ENCODE data around the gene C16orf74.

Gene C16orf74

DNA sequence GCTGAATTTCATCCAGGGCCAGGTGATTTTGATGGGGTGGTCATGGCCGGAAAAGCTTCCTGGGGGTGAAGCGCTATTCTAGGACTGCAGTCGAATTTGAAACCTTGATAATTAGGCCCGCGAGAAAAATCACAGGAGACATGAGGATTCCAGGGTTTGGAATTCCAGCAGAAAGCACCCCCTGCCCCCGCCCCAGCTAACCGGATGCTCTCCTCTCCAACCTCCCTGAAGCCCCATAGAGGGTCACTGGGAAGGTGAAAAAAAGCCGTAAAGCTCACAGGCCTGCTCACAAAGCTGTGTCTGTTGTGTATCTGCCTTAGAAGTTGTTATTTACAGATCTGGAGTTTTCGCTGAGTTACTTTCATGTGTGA is 61.0 kb downstream of the C16orf74 start:
- no peak for DNase-seq

DNA sequence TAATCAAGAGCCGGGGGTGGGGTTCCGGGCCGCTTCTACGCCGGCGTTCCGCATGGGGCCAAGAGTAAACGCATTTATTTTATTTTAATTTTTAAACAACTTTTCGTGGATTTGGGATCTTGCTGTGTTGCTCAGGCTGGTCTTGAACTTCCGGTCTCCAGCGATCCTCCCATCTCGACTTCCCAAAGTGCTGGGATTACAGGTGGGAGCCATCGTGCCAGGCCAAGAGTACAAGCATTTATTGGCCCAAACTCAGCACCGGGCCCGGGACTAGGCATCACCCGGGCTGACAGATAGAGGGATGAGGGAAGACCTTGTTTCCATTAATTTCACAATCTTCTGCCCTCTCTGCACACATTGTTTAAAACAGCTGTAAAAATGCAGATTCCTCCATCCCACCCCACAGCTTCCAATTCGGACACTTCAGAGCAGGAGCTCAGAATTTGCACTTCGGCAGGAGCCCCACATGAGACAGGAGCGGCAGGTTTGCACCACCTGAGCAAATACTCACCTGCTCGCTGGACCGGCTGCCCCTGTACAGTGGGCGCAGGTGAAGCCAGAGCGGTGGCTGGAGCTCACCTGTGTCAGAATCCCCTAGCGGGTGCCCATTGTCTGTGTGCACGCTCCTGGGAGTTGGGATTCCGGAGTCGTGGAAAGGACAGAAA is 61.5 kb downstream of the C16orf74 start:
- no peak for DNase-seq

DNA sequence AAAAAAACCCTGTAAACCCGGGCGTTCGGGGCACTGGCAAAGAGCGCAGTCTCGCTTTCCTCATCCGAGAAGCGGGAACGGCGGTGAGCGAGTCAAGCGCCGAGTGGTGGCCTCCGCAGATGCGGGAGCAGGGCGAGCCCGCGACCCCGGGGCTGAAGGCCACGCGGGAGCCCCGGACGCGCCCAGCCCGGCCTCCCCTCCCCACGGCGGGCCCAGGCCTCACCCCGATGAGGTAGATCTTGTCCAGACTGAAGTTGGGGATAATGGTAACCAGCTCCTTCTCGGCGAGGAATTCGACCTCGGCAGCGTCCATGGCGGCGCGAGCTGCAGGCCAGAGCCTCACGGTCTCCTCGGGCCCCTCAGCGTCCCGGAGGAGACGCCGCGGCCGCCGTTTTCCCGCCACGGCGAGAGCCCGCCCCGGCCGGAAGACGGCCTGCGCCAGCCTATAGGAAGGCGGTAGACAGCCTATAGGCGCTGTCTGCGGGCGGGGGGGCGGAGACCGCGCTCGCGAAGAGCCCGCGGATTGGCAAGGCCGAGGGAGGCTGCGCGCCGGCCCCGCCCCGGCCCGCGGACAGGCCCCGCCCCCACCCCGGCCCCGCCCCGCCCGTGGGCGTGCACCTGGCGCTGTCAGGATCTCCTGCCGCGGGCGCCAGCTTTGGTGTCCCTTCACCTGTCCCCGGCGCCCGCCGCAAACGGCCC is 62.2 kb downstream of the C16orf74 start, which contains the start of gene GINS2:
Gene GINS2, minus strand, starts transcription at position 369 of the 699 bp plus-strand sequence. Its CDS starts 56 bp downstream, at position 313.
- DNase-seq, result peak; percentile 92 to 94

DNA sequence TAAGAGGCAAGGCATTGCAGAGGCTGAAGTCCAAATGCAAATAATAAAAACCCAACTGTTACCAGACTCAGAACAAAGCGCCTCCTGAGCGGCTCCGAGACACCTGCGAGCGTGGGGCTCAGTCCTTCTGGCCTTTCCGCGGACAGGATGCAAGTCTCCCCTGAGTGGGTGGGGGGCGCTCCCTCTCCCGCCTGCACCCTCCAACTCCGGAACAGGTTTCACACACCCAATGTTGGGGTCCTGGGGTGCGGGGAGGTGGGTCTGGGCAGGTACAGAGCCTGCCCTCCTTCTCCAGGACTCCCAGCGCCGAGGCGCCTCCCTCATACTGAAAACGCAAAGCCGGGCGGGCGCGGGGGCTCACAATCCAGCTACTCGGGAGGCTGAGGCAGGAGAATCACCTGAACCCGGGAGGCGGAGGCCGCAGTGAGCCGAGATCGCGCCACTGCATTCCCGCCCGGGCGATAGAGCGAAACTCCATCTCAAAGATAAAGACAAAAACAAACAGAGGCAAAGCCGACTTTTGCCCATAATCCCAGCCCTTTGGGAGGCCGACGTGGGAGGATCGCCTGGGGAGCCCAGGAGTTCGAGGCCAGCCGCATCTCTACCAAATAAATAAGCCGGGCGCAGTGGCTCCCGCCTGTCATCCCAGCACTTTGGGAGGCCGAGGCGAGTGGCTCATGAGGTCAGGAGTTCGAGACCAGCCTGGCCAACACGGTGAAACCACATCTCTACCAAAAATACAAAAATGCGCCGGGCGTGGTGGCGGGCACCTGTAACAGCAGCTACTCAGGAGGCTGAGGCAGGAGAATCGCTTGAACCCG is 63.0 kb downstream of the C16orf74 start:
- DNase-seq, result no peak

DNA sequence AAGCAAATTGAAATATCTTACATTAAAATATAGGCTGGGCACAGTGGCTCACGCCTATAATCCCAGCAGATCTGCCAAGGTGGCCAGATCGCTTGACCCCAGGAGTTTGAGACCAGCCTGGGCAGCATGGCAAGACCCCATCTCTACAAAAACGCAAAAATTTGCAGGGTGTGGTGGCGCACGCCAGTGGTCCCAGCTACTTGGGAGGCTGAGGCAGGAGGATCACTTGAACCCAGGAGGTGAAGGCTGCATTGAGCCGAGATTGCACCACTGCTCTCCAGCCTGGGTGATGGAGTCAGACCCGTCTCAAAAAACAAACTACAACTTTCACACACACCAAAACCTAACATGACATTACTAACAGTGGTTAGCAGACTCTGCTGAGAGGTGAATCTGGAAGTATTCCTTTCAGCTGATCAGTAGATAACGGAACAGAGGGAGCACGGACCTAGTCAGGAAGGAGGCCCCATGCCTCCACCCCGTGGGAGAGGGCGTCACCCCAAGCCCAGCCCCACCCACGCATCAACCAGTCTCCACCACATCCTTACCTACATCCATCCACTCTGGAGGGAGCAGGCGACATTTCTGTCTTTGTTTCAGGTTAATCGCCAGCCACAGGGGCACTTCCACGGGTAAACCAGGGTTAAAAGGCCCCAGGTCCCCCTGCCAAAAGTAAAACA is 63.8 kb downstream of the C16orf74 start:
- DNase-seq, result peak in 1 of 2 donors; percentile 9

DNA sequence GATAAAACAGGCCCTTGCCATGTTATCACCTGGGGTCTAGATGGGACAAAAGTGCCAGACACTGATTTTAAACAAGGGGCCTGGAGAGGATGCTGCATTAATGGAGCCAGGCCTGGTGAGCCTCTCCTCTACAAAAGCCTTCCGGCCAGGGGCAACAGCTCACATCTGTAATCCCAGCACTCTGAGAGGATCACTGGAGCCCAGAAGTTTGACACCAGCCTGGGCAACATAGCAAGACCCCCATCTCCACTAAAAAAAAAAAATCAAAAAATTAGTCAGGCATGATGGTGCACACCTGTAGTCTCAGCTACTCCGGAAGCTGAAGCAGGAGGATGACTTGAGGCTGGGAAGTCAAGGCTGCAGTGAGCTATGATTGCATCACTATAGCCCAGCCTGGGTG is 65.6 kb downstream of the C16orf74 start:
- no peak for DNase-seq

DNA sequence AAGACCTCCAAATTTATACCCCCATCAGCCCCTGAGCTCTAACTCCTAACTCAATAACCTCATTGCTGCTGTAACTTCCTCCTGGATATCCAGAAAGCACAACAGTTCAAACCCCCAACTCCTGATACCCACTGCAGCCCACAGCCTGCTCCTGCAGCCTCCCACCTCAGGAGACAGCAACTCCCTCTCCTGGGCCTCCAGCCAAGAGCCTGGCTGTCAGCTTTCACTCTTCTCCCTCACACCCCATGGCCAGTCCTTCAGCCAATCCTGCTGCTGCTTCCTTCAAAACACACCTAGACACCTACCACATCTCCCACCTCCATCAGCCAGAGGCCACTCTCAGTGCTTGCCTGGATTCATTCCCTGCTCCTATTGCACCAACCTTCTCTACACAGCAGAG is 67.5 kb downstream of the C16orf74 start:
- no peak for DNase-seq

DNA sequence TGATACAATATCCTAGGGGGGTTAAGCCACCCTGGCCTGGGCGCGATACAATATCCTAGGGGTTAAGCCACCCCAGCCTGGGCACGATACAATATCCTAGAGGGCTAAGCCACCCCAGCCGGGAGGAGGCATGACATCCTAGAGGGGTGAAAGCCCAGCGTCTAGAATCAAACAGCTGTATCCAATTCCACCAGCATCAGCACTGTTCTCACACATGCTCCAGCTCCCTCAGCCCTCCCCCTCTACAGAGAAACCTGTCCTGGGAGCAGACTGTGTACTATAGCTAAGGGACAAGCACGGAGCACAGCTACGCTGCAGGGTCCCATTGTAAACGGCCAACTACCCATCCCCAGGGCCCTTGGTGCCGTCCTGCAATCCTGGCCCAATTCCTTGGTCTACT is 68.4 kb downstream of the C16orf74 start:
- no peak for DNase-seq

DNA sequence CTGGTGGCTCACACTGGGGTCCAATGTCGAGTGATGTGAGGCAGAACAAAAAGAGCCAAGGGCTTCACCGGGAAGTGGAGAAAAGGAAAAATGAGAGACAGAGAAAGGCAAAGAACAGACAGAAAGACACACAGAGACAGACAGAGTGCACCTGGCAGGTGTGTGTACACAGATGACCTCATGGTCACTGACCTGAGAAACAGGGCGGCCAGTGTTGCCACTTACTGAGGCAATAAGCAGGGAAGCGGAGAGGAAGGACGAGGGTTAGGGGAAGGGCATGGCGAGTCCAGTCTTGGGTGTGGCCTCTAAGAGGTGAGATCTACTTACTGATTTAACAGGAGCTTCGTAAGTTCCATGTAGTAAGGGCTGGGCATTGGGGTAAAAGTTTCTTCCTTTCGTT is 69.6 kb downstream of the C16orf74 start:
- no peak for DNase-seq

DNA sequence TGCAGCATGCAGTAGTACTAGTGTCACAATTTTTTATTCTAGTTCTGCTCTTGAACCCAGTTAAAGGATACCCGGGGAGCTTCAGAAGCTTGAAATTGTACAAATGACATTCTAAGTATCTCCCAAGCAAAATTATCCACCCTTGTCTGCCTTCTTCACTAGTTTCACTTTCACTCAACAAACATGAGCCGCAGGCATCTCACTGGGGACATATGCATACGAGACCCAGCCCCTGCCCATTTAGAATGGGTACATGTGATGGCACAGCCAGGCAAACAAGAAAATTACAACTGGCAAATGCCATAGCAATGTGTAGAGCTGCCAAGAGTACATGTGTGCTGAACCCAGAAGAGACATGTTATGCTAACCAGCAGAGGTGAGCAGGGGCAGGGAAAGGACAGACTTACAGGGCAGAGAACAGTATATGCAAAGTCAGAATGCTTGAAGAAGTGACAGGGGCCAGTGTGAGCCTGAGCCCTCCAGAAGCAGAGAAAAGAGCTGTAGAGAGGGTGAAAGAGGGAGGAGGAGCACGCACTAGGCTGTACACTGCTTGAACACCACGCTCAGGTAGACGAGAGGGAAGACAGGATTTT is 70.4 kb downstream of the C16orf74 start:
- no peak for DNase-seq

DNA sequence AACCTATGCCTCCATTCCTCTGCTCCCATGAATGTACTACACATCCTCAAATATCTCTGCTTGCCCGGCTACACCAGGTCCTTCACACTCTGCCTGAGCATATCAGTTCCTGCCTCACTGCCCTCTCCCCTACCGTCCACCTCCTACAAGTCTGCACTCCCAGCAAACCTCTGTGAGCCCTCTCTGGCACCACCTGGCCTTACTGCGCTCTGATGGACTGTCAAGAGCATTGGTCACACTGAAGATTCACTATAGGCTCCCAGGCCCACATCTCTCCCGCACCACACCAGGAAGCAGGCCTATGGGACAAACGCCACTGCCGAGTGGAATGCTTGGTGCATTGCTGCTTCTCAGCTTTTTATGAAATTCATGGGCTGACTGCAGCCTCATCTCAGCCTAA is 71.0 kb downstream of the C16orf74 start:
- no peak for DNase-seq

DNA sequence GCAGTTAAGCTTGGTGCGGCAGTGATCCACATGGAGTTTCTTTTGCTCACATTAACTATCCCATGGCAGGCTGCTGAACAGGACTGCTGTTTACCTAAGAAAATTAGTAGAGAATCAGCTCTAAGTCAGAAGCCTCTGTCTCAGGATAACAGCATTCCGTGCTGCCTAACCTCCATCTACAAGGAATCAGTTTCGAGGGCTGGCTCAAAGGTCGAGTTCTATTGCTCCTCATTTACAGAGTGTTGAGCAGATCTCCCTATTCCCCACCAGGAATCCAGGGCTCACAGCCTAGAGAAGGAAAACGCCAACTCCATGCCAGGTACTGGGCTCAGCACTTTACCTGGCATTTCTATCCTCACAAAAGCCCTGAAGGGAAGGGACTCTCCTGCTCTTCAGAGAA is 72.1 kb downstream of the C16orf74 start:
- no peak for DNase-seq

DNA sequence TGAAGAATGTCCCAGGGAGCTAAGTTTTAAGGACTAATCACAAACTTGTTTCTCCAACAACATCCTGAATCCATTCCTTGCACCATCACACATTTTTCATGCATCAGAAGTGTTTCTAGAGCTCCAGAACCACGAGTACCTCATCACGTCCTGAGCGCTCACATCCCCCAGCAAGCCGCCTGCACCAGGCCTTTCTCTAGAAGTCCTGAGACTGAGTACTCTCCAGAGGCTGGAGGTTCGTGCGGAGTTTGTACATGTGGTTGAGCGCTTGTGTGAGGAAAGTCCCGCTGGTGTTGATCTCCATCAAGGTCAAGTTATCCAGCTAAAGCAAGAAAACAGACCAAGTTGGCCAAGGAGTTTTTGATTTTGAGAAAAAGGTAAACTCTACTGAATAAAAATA is 72.9 kb downstream of the C16orf74 start:
- DNase-seq, result no peak

DNA sequence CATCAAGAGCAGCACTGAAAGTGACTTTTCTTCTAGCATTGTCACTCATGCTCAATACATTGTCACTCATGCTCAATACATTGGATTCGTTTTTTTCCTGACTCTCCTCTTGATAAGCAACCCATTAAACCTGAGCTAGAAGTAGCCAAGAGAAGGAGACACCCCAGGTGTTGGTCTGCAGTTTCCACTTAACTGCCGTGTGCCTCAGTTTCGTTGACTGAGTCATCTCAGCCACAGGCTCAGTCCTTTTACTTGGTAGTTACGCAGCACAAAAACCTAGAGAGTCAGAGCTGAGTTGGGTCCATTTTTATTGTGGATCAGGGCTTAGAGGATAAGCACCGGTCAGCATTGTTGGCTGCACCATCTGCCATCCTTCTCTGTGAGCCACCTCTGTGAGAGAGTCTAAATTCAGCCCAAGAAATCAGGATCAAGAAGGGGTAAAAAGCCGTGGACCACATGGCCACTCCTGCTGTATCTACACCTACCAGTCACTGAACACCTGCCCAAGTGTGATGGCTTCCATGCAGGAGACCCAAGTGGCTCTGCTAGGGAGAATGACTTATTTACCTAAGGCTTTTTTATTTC is 73.4 kb downstream of the C16orf74 start:
- no peak for DNase-seq

DNA sequence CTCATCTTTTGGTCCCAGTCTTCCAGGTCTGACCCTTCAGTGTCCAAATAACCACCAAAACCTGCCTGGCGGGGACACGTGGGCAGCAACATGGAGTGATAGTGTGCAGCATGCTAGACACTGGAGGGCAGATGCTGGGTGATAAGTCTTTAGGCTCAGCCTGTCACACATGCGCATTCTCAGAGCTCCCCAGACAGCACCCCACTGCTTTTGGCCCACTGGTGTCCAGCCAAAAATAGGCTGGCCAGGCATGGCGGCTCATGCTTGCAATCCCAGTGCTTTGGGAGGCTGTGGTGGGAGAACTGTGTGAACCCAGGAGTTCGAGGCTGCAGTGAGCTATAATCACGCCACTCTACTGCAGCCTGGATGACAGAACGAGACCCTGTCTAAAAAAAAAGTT is 74.4 kb downstream of the C16orf74 start:
- no peak for DNase-seq

DNA sequence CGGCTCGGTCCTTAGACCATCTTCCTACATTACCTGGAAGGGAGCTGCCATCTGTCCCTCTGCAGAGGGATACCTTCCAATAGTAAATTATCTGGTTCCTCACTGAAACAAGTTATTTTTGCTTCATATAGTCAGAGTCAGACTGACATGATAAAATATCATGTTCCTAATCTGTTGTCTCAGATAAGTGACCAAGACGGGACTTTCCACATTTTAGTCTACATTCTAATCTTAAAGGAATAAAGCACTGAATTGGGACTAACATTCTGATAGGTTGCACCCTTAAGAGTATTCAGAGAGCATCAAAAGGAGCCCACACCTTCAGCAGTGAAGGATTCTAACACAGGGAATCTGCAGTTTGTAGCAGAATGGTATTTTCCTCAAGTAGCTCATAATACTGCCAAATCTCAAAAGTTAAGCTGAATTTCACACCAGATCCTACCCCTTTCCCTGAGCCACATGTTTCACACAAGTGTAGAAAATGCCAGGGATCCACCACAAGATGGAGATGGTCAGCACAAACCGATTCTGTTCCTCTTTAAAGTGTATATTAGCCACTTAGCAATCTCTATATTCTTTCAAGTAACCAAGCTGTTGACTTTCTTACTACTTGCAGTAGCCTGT is 75.5 kb downstream of the C16orf74 start:
- DNase-seq, result no peak

DNA sequence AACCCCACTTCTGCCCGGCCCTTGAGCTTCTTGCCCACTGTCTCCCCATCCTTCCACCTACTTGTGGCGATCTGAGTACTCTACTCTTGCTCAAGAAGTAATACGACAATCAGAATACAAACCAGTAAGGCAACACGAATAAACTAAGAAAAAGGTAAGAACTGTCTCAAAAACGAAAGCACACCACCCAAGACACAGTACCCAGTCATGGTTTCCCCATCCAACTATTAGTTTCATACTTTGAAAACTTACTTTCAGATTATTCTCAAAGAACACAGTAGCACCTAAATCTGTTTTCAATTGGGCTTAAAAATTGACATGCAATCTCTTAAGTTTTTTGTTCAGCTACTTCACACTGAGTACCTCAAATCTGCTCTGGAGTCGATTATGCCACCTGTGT is 76.1 kb downstream of the C16orf74 start:
- DNase-seq, result no peak

DNA sequence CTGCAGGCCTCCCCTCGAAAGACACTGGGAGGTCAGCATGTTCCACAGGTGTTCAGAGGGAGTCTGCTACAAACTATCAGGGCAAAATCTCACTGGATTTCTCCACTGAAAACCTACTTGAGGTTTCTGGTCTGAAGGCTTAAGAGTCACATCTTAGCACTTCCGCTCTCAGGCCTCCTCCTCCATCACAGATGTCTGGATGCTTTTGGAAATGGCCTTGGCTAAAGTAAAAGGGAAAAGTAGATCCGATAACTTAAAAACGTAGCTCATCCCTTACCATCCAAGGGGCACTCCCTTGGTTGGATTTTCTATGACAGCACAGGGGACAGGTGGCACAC is 76.5 kb downstream of the C16orf74 start:
- no peak for DNase-seq

DNA sequence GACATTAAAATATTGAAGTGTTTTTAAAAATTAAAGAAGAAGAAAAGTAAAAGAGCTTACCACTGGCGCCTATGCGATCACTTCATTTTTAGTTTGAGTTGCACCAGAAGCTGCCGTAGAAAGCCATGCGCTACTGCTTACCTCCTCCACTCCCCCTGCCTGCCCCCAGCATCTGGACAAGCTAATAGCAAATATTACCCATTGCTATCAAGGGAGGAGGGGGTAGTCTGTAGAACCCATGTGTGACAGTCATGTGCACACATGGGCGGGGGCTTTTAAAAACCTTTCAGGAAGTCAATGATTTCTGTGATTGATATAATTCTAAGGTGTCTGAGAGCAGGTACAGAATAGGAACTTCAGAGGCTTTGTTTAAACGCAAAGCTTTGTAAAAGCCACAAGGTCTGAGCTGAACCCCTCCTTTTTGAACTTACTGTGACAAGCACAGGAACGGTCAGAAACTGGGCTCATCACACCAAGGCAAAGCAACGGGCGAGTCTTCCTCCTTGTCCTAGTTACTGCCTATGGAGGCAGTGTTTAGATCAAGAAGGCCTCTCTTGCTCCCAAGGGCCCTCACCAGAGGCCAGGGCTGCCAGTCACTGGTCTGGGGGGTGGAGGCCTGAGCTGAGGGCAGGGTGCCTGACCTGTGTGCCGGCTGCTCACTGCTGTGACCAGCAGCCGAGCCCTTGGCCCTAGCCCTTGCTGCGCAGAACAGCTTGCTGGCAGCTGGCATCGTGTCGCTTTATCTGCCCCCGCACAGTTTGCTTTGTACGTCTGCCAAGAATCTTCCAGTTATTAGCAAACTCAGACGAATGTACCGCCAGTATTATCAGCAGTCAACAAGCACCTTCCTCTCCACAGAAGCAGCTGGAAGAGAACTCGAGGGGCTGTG is 77.1 kb downstream of the C16orf74 start:
- DNase-seq, result no peak

DNA sequence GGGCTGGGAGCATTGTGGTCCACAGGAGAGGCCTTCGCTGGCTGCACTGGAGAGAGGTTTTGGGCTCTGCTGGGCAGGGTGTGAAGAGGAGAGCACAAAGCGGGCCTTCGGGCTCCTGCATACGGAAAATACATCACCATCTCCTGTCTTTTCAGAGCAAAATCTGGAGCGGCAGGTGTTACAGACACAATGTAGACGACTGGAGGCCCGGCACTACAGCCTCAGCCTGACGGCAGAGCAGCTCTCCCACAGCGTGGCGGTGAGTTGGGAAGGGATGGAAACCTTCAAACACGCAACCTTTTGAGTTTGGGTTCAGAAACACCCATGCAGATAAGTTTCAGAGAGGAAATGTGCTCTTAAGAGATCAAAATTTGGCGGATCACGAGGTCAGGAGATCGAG is 80.1 kb downstream of the C16orf74 start:
- DNase-seq, result no peak

Data from CD4-positive, alpha-beta T cell treated with Interleukin-1 beta for 1 hour (primary cell).